GM12878 (cell line): Measurements from ENCODE around the gene SYCN. TPM values are rescaled to one million over a fixed set of nuclear protein-coding genes. Genes with fewer than 3 reads are reported as not detected.

ENCODE experiments used
- ATAC-seq: fragments of 200-7000 bp; cut with Tn5 transposase; 3 replicates; pipeline ENCODE4 v1.9.1; 2020; ENCODE audit warnings: mild to moderate bottlenecking, moderate library complexity
- BruUV-seq: library from RNA; stranded (reverse); fragments of 400-500 nt; replicated peaks from 2 replicates; lab custom pipeline; 2021; lab: Mats Ljungman, UMichigan
- CTCF ChIA-PET: fragments of 300-600 bp; sonication (Branson Sonifier 250); formaldehyde crosslinking; extraction: SDS; loops from one replicate; lab custom pipeline; 2021; ENCODE audit warnings: inconsistent platforms; lab: Yijun Ruan, JAX
- POLR2A ChIA-PET: fragments of 350-600 bp; formaldehyde crosslinking; extraction: SDS; loops from one replicate; lab custom pipeline; 2021; ENCODE audit warnings: inconsistent platforms; lab: Charles Lee
- RAD21 ChIA-PET: fragments of 300-600 bp; sonication (Branson Sonifier 250); formaldehyde crosslinking; loops from one replicate; lab custom pipeline; 2023; ENCODE audit warnings: antibody characterized with exemption; ENCODE audit not compliant: unreplicated experiment; lab: Charles Lee
- SMC1A ChIA-PET: fragments of 300-600 bp; sonication (Branson Sonifier 250); formaldehyde crosslinking; loops from one replicate; lab custom pipeline; 2023; ENCODE audit not compliant: unreplicated experiment, uncharacterized antibody; lab: Charles Lee
- DNase-seq: peaks from one replicate; pipeline ENCODE4 v3.0.0-alpha.2; 2011; ENCODE audit warnings: low read depth, low spot score
- FAIRE-seq: peaks from 3 replicates; lab custom pipeline; 2011; peaks lifted over from hg19 to GRCh38; lab: Jason Lieb, UNC
- H2AFZ ChIP-seq: 2 replicates; pipeline ENCODE4 v1.6.0; 2011; ENCODE audit warnings: low read depth, low read length, control low read depth; ENCODE audit not compliant: control insufficient read depth
- H3K27ac ChIP-seq: 2 replicates; pipeline ENCODE4 v1.5.1; 2011; ENCODE audit warnings: control low read depth; ENCODE audit not compliant: control insufficient read depth, insufficient read depth
- H3K27me3 ChIP-seq, 2 experiments: replicated peaks in 1 of 2; 2 replicates each; pipeline versions ENCODE4 v1.6.0 to v1.6.1; 2011; ENCODE audit warnings: low read length in 1 of 2; ENCODE audit not compliant: control insufficient read depth in 2 of 2, insufficient read depth in 2 of 2
- H3K36me3 ChIP-seq, 2 experiments: 2 replicates each; pipeline ENCODE4 v1.5.1; 2011; ENCODE audit warnings: low read length in 1 of 2; ENCODE audit not compliant: control insufficient read depth in 2 of 2, insufficient read depth in 2 of 2
- H3K4me1 ChIP-seq: 2 replicates; pipeline ENCODE4 v1.6.1; 2011; ENCODE audit warnings: mild to moderate bottlenecking, low read length, moderate library complexity, mixed read lengths; ENCODE audit not compliant: control insufficient read depth, insufficient read depth
- H3K4me2 ChIP-seq: 2 replicates; pipeline ENCODE4 v1.6.0; 2011; ENCODE audit warnings: control low read depth; ENCODE audit not compliant: control insufficient read depth, insufficient read depth
- H3K4me3 ChIP-seq: fragments of 200-600 bp; sonication (generic); 2 replicates; pipeline ENCODE4 v1.5.1; 2016
- H3K79me2 ChIP-seq: 2 replicates; pipeline ENCODE4 v1.6.0; 2011; ENCODE audit warnings: low read length; ENCODE audit not compliant: control insufficient read depth, insufficient read depth
- H3K9ac ChIP-seq: 2 replicates; pipeline ENCODE4 v1.8.0; 2011; ENCODE audit warnings: low read length, control low read depth, mixed read lengths; ENCODE audit not compliant: control insufficient read depth, insufficient read depth
- H3K9me3 ChIP-seq: replicated peaks from 3 replicates; pipeline ENCODE4 v1.5.1; 2011; ENCODE audit warnings: mild to moderate bottlenecking, low read length; ENCODE audit not compliant: control insufficient read depth, insufficient read depth
- H4K20me1 ChIP-seq: 2 replicates; pipeline ENCODE4 v1.6.0; 2011; ENCODE audit not compliant: control insufficient read depth, insufficient read depth
- BACH1 ChIP-seq: fragments of 450-650 bp; IDR thresholded peaks from 2 replicates; pipeline ENCODE4 v1.6.1; 2017; ENCODE audit warnings: mild to moderate bottlenecking, borderline replicate concordance
- CBX3 ChIP-seq: fragments of 200-600 bp; sonication (generic); IDR thresholded peaks from 2 replicates; pipeline ENCODE4 v1.6.1; 2016; ENCODE audit warnings: low read depth, borderline replicate concordance
- CEBPB ChIP-seq, 2 experiments: fragments of 150-350 bp in 1 of 2; IDR thresholded peaks; 2 replicates each; pipeline ENCODE4 v1.6.1; 2012 to 2014; ENCODE audit warnings: low read depth in 2 of 2, low read length in 2 of 2, borderline replicate concordance in 1 of 2, inconsistent platforms in 1 of 2
- CREB1 ChIP-seq: IDR thresholded peaks from 2 replicates; pipeline ENCODE4 v1.6.1; 2012; ENCODE audit warnings: low read depth, mild to moderate bottlenecking, inconsistent platforms
- CREM ChIP-seq: IDR thresholded peaks from 2 replicates; pipeline ENCODE4 v1.6.1; 2014; ENCODE audit warnings: antibody characterized with exemption, low read depth
- ETV6 ChIP-seq, 2 experiments: fragments of 450-650 bp in 1 of 2; IDR thresholded peaks in 1 of 2; conservative IDR thresholded peaks in 1 of 2; 2 replicates each; pipeline ENCODE4 v1.6.1; 2014; ENCODE audit warnings: antibody characterized with exemption in 1 of 2, borderline replicate concordance in 1 of 2, low read depth in 1 of 2, mild to moderate bottlenecking in 1 of 2, moderate library complexity in 1 of 2
- EZH2 ChIP-seq: IDR thresholded peaks from 2 replicates; pipeline ENCODE4 v1.6.1; 2012; ENCODE audit warnings: low read depth, mild to moderate bottlenecking, control low read depth, inconsistent platforms, low read length, borderline replicate concordance; ENCODE audit not compliant: control insufficient read depth
- HCFC1 ChIP-seq: fragments of 150-350 bp; IDR thresholded peaks from 2 replicates; pipeline ENCODE4 v1.6.1; 2014; ENCODE audit warnings: low read length
- HDAC6 ChIP-seq: fragments of 200-600 bp; sonication (generic); IDR thresholded peaks from one replicate; pipeline ENCODE4 v1.8.0; 2017; ENCODE audit warnings: antibody characterized with exemption; ENCODE audit not compliant: unreplicated experiment
- ZBTB11 ChIP-seq: fragments of 450-650 bp; formaldehyde crosslinking; IDR thresholded peaks from 2 replicates; pipeline ENCODE4 v1.5.0; 2022; ENCODE audit warnings: mild to moderate bottlenecking, missing genetic modification characterization
- ZNF622 ChIP-seq: fragments of 450-650 bp; IDR thresholded peaks from 2 replicates; pipeline ENCODE4 v1.6.1; 2017; ENCODE audit warnings: mild to moderate bottlenecking, inconsistent platforms
- WGBS: methylation state at CpG from one replicate; pipeline ENCODE4 v1.1.6; 2016; ENCODE audit warnings: low lambda C conversion rate; ENCODE audit not compliant: insufficient replicate concordance, insufficient coverage; ENCODE audit errors: missing lambda C conversion rate; 5-methylcytosine and 5-hydroxymethylcytosine counted together
- in situ Hi-C: fragments of 300-500 bp; cut with MboI; formaldehyde crosslinking; loops from 9 replicates; pipeline ENCODE4 v1.14.3; 2018; ENCODE audit warnings: mixed read lengths
- intact Hi-C: fragments of 100-400 bp; cut with micrococcal nuclease; formaldehyde crosslinking; loops from one replicate; pipeline ENCODE4 v1.14.2; 2022; ENCODE audit not compliant: unreplicated experiment
- polyA plus RNA-seq, 11 experiments: library from polyadenylated mRNA; depleted of rRNA in 4 of 11; unstranded in 6 of 11; stranded (reverse) in 5 of 11; fragments of >200 nt; fragmentation: Nextera tagmentation in 4 of 11; fragmentation: Illumina TruSeq in 1 of 11; extraction: Ambion mirVana in 4 of 11; extraction: Trizol in 1 of 11; gene quantifications; 1 replicate in 1 of 11; 2 replicates in 10 of 11; pipeline versions ENCODE4 v1.2.1 to v1.2.3, GENCODE V29; 2011 to 2016; ENCODE audit warnings: inconsistent platforms in 2 of 11, missing spikeins in 2 of 11, low read depth in 1 of 11
- total RNA-seq, 4 experiments: library from RNA; depleted of rRNA in 3 of 4; stranded (reverse); fragments of >200 nt in 3 of 4; fragmentation: Illumina TruSeq in 1 of 4; extraction: Trizol in 1 of 4; gene quantifications; 2 replicates each; pipeline versions ENCODE4 v1.2.1 to v1.2.3, GENCODE V29; 2013 to 2021
- TF ChIP-seq, protein P1 (sequence below): IDR thresholded peaks from 2 replicates; pipeline ENCODE4 v1.6.1; 2011; ENCODE audit warnings: low read depth, low read length, improper control_type of control experiment, borderline replicate concordance
- TF ChIP-seq, protein P2 (sequence below): IDR thresholded peaks from 2 replicates; pipeline ENCODE4 v1.6.1; 2011; ENCODE audit warnings: mild to moderate bottlenecking, low read depth, low read length, moderate library complexity; ENCODE audit not compliant: insufficient replicate concordance
- TF ChIP-seq, protein P3 (sequence below): fragments of 450-650 bp; formaldehyde crosslinking; IDR thresholded peaks from 2 replicates; pipeline ENCODE4 v1.4.0; 2022; ENCODE audit warnings: mild to moderate bottlenecking, moderate library complexity

SYCN gene
- total and polyA plus RNA-seq, 10 of the 15 experiments (the other 5 are each of a cell fraction or from before 2014, with no cell fraction given), result 0.54 TPM; not detected in 9

DNA sequence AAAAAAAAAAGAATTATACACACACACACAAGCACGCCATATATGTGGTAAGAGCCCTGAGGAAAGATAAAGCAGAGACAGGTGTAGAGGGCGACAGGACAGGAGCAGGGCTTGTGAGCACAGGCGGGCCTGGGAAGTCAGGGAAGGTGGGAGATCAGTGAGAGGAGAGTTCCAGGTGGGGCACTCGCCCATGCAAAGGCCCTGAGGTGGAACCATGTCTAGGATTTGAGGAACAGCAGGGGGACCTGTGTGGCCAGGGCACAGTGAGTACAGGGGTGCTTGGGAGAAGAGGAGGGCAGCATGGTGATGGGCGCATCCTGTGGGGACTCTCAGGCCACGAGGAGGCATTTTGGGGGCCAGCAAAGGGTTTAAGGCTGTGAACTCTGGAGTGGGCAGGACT is 39.8 kb downstream of the SYCN start:
- Histone ChIP-seq H3K4me2 (no peak overlapping the region), H3K36me3 (no peaks in the 10 kb centered on the region; a peak in 1 of 4 replicates), H3K79me2 (no peaks in the 10 kb centered on the region), H2AFZ (no peak overlapping the region), H3K27ac (no peak overlapping the region), H3K4me1 (no peaks in the 10 kb centered on the region), H3K27me3 (no peaks in the 10 kb centered on the region), H4K20me1 (no peaks in the 10 kb centered on the region), H3K9me3 (no peaks in the 10 kb centered on the region), H3K4me3 (no peak overlapping the region), H3K9ac (no peak overlapping the region)
- RAD21 ChIA-PET, result no interaction called here
- TF ChIP-seq CEBPB (IDR thresholded peaks at IDR 0.05; ENCODE audit: borderline replicate concordance in 1 of 2, low read depth in 2 of 2, low read length in 2 of 2) (no peak), HCFC1 (no peak), HDAC6 (no peak), ZNF622 (no peak), EZH2 (no peak), ZBTB11 (CRISPR knock-in tag) (no peak), BACH1 (no peak), CREM (no peak), CREB1 (no peak), CBX3 (no peak), ETV6 (conservative IDR thresholded peaks at IDR 0.05 in 1 of 2, IDR thresholded peaks at IDR 0.05 in 1 of 2; ENCODE audit: borderline replicate concordance in 1 of 2, low read depth in 1 of 2) (no peak)
- TF ChIP-seq, protein P1, sequence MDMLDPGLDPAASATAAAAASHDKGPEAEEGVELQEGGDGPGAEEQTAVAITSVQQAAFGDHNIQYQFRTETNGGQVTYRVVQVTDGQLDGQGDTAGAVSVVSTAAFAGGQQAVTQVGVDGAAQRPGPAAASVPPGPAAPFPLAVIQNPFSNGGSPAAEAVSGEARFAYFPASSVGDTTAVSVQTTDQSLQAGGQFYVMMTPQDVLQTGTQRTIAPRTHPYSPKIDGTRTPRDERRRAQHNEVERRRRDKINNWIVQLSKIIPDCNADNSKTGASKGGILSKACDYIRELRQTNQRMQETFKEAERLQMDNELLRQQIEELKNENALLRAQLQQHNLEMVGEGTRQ, result no peak
- TF ChIP-seq, protein P2, sequence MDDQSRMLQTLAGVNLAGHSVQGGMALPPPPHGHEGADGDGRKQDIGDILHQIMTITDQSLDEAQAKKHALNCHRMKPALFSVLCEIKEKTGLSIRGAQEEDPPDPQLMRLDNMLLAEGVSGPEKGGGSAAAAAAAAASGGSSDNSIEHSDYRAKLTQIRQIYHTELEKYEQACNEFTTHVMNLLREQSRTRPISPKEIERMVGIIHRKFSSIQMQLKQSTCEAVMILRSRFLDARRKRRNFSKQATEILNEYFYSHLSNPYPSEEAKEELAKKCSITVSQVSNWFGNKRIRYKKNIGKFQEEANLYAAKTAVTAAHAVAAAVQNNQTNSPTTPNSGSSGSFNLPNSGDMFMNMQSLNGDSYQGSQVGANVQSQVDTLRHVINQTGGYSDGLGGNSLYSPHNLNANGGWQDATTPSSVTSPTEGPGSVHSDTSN, result no peak
- TF ChIP-seq, protein P3, sequence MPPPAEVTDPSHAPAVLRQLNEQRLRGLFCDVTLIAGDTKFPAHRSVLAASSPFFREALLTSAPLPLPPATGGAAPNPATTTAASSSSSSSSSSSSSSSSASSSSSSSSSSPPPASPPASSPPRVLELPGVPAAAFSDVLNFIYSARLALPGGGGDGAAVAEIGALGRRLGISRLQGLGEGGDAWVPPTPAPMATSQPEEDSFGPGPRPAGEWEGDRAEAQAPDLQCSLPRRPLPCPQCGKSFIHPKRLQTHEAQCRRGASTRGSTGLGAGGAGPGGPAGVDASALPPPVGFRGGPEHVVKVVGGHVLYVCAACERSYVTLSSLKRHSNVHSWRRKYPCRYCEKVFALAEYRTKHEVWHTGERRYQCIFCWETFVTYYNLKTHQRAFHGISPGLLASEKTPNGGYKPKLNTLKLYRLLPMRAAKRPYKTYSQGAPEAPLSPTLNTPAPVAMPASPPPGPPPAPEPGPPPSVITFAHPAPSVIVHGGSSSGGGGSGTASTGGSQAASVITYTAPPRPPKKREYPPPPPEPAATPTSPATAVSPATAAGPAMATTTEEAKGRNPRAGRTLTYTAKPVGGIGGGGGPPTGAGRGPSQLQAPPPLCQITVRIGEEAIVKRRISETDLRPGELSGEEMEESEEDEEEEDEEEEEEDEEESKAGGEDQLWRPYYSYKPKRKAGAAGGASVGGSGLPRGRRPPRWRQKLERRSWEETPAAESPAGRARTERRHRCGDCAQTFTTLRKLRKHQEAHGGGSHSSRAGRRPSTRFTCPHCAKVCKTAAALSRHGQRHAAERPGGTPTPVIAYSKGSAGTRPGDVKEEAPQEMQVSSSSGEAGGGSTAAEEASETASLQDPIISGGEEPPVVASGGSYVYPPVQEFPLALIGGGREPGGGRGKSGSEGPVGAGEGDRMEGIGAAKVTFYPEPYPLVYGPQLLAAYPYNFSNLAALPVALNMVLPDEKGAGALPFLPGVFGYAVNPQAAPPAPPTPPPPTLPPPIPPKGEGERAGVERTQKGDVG (CRISPR knock-in tag), result no peak
- SMC1A ChIA-PET, result no interaction called here
- WGBS, result 88% methylated on average over 6 of the region's 6 CpGs
- intact Hi-C loops, result no loop called here
- CTCF ChIA-PET, result no interaction called here
- in situ Hi-C loops, result no loop called here
- BruUV-seq, result no TSS peak
- FAIRE-seq, result no peak
- no peak for ATAC-seq
- DNase-seq, result no peak
- POLR2A ChIA-PET, result interaction anchor here (0.7 kb wide), 1 partner anchor 642 kb away, joined by 8 read pairs; no protein-coding TSS in a partner anchor
